Stimulated activated CD4-positive, alpha-beta T cell treated with anti-CD3 and anti-CD28 coated beads, Interleukin-2, amount 100 ng/mL, for 4 hours (primary cell): ENCODE measurements around the gene SIX5.
A peak's percentile ranks its signal among the peaks of the same experiment; 100 is the strongest.

Experiments used
- DNase-seq: peaks from one replicate; pipeline ENCODE4 v3.0.0-alpha.2; 2020; ENCODE audit warnings: low read depth

SIX5 gene

GRCh38 chr19:45792470-45793177 is 23.6 kb upstream of the SIX5 start, which contains the start of gene DMWD:
DMWD (minus strand) TSS chr19:45792845; CDS start chr19:45792756, 89 bp downstream.
- peak; percentile 99 for DNase-seq

- no peak for DNase-seq
Observed at GRCh38 chr19:45791744-45792469, 22.9 kb upstream of the SIX5 start.

GRCh38 chr19:45790942-45791341 is 21.9 kb upstream of the SIX5 start:
- DNase-seq, result no peak

GRCh38 chr19:45789035-45789786 is 20.2 kb upstream of the SIX5 start:
- no peak for DNase-seq

DNA sequence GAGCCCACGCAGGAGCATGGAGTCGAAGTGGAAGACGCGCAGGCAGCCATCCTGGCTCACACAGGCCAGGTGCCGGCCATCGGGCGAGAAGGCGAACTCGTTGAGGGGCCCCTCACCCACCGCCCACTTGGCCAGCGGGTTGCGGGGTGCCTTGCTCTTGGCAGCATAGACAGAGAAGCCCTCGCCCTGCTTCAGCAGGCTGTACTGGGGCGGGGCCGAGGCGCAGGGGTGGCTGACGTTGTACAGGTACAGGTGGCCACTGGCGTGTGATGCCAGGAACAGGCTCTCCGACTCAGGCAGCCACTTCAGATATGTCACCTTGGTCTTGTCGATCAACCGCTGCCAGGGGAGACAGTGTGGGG is 17.5 kb upstream of the SIX5 start:
- no peak for DNase-seq

DNA sequence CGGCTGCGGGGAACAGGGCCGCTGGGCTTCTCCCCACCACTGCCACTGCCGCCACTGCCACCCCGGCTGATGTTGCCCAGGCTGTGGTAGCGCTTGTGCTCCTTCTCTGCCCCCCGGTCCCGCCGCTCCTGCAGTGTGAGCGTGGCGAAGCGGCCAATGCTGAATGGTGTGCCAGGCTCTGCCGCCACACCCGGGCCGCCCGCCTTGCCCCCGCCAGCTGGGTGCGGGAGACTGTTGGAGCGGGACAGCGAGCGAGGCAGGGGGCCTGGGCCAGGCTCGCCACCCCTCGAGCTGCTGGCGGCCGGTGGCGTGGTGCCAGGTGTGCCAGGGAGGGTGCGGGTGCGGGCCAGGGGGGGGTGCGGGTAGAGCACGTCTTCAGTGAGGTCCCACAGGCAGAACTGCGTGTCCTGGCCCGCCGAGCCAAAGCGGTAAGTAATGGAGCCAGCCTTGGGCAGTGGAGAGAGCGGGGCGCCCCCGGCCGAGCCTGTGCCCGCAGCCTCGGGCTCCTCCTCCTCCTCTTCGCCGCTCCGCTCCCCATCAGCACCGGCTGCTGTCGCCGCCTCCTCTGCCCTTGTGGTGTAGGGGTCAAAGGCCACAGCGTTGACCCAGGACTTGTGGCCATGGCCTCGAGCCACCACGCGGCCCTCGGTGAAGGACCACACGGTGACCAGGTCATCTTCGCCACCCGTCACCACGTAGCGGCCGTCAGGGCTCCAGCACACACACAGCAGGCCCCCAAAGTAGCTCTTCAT is 16.9 kb upstream of the SIX5 start:
- no peak for DNase-seq

DNA sequence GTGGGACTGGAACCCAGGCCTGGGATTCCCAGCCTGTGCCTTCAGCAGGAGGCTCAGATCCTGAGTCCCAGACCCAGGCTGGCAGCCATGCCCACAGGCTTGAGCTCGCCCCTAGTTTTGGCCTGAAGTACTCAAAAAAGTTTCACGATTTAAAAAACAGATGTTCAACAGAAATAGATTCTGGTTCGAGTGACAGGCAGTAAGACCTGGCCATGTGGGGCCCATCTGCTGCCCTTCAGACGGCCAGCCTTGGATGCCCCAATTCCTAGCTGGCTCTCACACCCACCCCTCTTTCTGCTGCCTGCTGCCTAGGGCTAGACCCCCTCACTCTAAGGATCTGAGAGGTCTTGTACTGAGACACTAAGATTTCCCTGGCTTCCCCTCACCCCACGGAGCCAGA is 16.0 kb upstream of the SIX5 start:
- DNase-seq, result no peak

- no peak for DNase-seq
Observed at GRCh38 chr19:45784096-45784495, 15.0 kb upstream of the SIX5 start.

DNA sequence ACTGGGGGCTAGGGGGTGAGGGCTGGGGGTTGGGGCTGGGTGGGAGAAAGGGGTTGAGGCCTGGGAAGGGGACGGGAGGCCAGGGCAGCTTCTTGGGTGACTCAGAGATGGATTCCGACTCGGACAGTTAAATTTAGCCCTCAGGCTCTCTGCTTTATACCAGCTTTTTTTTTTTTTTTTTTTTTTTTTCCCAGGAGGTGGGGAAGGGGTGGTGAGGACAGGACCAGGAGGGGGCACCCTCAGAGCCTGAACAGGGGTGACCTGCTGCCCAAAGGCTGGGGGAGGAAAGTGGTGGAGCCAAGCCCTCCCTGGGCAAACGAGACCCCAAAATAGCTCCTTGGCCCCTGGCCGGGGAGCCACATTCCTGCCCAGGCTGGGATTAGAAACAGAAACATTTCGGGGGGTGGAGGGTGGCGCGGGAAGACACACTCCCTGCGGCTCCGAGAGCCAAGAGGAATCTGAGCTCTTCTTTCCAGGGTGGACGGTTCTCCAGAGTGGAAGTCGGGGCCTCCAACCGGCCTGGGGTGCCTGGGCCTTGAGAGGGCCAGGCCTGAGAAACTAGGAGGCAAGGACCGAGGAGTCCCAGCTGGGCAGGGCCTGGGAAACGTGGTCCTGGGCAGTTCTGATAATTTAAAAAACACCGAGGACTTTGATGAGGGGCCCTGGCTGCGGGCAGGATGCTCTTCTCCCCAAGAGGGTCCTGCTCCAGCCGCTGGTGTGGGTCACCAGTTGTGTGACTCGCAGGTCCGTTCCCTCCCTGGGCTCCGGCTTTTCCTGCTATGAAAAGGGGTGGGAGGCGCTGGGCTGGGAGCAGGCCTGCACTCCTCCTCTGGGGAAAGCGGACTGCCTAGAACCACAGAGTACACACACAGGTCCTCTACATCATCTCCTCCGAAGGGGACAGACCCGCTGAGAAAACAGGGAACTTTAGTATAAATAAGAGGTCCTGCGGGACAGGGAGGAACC is 14.1 kb upstream of the SIX5 start:
- no peak for DNase-seq

DNA sequence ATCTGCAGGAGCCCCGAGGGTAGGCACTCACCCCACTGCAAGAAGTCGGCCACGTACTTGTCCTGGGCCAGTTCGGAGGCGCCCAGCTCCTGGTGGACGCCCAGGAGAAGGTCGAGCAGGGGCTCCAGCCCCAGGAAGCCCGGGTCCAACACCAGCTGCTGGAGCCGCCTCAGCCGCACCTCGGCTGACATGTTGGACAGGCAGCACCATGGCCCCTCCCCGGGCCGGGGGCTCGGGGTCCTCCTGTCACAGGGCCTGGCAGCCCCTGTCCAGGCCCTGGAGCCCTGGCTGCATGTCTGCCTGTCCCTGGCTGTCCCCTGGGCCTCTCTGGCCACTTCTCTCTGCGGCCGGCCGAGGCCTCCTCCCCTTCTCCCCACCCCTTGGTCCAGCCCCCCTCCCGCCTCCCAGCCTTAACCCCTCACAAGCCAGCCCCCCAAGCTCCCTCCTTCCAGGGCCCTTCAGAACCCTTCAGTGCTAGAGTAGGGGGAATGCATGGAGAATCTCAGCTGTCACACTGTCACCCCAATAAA is 13.2 kb upstream of the SIX5 start, which contains the start of gene DMPK:
Gene DMPK (minus strand): TSS at position 329 of the 530 bp plus-strand sequence. CDS start 138 bp downstream, at position 191.
- no peak for DNase-seq

- DNase-seq, result no peak
Observed at GRCh38 chr19:45781214-45782161, 12.4 kb upstream of the SIX5 start.

DNA sequence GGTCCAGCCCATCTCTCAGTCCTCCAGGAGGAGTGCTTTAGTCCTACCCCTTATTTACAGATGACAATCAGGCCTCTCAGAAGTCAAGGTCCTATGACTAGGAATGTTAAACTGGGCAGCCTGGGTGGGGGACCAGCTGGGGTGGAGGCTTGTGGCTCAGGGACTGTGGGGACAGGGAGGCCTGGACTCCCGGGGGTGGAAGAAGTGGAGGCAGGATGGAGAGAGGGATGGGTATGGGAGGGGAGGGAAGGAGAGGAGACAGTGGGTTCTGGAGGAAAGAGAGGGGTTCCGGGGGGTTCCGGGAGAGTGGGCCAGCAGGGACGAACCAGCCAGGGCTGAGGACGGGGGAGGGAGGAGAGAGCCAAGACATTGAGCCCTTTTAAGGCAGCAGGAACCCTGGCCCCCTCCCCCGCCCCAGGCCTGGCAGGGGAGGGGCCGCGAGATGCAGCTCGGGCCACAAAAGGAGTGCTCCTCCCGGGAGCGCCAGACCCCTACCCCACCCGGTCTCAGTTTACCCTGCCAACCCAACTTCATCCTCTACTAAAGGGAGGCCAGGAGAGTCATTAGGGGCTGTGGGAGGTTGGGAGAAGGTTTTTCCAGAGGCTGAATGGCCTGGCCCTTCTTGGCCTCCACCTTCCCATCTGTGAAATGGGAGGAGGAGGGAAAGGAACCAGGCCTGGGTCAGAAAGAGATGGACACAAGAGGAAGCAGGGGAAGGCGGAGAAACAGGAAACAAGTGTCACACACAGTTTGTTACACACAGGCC is 11.6 kb upstream of the SIX5 start:
- no peak for DNase-seq

GRCh38 chr19:45780146-45780447 is 11.0 kb upstream of the SIX5 start:
- DNase-seq, result no peak

DNA sequence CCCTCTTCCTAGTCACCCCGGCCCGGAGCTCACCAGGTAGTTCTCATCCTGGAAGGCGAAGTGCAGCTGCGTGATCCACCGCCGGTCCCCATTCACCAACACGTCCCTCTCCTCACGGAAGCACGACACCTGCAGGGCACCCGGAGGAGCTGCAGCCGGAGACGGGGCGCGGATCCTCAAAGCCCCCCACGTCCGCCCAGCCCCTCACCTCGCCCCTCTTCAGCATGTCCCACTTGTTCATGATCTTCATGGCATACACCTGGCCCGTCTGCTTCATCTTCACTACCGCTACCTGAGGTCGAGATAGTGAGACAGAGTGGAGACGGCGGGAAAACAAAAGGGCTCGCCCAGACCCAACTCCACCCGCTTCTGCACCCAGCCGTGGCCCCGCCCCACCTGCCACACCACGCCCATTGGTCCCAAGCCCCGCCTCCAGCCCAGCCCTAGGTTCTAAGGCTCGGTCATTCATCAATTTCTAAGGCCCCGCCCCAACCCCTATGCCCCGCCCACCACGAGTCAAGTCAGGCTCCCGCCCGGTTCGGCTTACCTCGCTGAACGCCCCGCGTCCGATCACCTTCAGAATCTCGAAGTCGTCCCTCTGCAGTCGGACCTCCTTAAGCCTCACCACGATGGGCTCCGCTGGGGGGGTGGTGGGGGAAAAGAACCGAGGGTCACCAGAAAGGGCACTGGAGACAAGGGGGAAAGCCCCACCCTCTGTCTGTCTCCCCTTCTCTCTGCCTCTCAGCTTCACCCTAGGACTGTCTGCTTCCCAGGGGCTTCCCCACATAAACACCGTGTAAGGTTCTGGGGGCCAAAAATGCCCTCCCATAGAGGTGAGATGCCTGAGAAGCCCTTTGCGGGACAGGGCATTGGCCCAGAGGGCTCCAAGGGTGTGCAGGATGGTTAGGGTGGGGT is 10.4 kb upstream of the SIX5 start:
- peak; percentile 68 for DNase-seq

- DNase-seq, result no peak
Observed at GRCh38 chr19:45778010-45778661, 9.1 kb upstream of the SIX5 start.

DNA sequence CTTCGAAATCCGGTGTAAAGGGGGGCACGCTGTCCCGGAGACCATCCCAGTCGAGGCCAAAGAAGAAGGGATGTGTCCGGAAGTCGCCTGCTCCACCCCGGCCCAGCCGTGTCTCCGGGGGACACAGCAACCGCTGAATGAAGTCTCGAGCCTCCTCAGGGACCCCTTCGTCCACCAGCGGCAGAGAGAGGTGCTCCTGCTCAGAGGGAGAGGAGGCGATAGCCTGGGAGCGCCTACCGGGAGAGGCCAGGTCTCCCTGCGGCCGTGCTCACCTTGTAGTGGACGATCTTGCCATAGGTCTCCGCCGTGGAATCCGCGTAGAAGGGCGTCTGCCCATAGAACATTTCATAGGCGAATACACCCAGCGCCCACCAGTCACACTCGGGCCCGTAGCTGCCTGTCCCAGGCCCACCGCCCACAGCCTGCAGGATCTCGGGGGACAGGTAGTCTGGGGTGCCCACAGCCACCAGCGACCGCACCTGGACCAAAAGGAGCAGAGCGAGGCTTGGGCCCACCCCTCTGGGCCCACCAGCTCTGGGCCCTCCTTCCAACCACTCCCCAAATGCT is 8.4 kb upstream of the SIX5 start:
- no peak for DNase-seq

DNA sequence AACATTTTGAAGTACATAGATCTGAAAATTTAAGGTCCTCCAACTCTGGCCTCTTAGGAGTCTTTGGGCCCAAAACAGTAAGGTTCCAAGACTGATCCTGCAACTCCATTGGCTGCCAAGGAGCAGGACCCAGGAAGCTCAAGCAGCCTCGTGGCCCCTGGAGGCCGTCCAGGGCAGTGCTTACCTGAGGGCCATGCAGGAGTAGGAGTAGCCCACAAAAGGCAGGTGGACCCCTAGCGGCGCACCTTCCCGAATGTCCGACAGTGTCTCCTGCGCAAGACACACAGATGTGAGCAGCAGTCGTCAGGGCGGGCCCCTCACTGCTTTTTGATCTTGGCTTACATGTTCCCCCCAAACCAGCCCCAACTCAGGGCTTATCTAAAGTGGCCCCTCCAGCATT is 5.7 kb upstream of the SIX5 start:
- DNase-seq, result no peak
